Left hindlimb (tissue), 1 donor: ENCODE measurements around the gene IQSEC1.

Experiments used
- DNase-seq: peaks from one replicate; pipeline ENCODE4 v3.0.0-alpha.2; 2018

The IQSEC1 gene

DNA sequence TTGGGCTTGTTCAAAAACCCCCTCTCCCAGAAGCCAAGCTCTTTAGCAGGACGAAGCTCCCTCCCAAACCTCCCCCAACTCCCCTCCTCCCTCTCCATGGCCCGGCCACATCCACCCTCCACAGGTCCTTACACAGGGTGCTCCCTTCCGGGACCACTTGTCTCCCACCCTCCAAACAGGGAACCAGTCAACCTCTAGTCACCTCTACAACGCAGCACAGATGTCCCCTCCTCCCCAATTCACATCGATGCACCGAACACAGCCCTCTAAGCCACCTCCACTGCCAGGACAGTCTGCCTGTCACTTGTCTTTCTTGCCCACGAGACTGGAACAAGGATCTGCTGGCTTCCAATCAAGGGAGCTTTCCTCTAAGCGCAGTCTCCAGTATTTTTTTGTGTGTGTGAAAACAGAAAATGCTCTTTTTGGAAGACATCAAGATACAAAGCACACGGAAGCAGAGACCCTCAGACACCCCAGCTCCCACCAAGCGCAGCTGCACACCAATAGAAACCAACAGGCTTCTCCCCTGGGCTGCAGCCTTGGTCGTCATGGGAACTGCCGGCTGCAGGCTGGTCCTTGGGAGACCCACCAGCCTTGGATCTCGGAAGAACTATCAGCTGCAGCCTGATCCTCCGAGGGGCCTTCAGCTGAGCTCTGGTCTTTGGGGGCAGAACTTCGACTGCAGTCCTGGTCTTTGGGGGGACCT lies 26.5 kb downstream of the IQSEC1 start:
- DNase-seq, result no peak

DNA sequence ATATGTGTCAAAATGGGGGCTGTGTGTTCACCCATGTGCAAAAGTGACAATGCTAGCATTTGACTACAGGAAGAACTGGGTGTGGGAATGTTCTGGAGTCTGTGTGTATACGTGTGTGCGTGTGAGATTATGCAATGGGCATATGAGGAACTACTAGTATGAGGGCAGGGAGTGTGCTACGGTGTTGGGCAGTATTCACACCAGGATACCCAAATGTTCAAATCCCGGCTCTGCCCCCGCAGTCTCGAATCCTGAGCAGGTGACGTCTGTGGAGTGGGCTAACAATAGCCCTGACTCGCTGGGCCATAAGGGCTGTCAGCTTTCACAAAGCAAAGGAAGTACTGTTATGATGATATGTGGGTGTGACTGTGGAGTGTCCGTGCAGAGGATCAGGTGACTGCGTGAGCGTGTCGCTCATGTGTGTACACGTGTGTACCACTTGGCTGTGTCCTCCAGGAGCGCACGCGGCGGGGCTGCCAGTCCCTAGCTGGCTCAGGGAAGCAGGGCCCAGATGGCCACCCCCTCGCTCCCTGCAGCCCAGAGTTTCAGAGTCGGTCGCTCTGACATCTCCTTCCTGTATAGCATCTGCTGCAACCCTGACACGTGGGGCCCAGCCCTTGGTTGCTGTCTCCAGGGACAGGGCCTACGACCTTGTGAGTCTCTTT lies 27.2 kb downstream of the IQSEC1 start:
- DNase-seq, result no peak

DNA sequence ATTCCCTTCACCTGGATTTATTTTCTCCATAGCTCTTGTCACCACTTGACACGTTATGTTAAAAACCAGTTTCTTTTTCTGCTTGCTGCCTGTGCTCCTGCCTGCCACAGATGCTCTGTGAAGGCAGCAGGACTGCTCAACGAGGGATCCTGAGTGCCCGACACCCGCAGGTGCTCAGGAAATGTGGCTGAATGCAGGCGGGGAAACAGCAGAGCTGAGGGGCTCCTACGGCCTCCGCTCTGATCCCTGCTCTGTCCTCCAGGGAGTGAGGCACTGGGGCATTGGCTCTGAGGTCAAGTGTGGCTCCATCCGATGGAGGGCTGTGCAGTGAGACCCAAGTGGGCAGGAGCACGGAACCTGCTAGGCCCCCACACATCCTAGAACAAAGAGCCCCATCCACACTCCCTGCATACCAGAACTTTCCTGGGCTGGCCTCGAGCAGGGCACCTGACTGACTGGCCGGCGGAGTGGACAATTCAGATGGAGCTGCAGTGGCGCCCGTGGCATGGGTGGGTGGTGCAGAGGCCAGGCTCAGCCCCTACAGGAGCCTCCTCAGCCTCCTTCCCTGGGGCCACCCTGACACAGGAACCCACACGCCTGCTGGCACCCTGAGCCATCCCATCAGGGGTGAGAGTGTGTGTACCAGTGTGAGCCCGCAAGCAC lies 27.9 kb downstream of the IQSEC1 start:
- no peak for DNase-seq

DNA sequence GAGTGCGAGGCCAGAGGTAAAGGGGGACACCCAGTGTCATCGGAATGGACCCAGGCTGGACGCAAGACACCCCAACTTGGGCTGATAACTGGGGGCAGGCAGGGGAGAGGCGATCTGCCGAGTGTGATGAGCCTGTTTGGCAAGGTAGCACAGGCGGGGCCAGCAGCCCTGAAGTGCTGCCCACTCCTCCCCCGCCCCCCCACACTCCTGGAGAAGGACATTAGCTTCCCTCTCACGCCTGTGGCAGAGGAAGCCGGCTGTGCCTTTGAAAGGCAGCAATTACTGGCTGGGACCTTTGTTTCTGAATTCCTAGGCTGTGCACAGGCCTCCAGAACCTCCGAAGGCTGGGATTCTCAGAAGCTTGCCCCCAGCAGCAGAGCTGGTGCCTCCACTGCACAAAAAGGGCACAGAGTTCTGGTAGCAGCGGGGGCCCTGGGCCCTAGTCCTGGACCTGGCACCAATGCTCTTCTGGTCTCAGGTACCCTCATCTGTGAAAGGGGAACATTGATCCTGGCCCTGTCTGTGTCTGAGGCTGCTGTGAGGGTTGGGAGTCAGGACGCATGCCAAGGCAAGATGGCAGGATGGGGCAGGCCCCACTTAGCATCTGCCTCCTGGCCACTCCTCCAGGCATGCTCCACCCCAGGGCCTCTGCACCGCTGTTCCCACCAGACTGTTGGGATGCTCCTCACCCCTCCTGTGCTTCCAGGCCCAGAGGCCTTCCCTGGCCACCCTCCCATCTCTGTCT lies 28.6 kb downstream of the IQSEC1 start:
- no peak for DNase-seq

DNA sequence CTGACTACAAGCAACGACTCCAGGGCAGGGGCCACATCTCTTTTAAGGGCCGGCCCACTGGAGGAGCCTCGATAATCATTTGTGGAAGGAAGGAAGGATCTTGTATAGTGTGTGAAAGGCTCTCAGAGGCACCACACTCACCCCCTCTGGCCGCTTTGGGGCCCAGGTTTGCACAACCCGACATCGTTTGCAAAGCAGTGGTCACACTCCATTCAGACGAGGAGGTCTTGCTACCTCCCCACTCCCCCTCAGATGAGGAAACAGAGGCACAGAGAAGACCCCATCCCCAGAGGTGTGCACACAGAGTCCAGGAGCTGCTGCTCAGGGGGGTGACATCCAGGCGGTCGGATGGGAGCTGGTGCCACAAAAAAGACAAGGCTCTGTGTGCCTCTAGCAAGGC lies 29.6 kb downstream of the IQSEC1 start:
- DNase-seq, result no peak

DNA sequence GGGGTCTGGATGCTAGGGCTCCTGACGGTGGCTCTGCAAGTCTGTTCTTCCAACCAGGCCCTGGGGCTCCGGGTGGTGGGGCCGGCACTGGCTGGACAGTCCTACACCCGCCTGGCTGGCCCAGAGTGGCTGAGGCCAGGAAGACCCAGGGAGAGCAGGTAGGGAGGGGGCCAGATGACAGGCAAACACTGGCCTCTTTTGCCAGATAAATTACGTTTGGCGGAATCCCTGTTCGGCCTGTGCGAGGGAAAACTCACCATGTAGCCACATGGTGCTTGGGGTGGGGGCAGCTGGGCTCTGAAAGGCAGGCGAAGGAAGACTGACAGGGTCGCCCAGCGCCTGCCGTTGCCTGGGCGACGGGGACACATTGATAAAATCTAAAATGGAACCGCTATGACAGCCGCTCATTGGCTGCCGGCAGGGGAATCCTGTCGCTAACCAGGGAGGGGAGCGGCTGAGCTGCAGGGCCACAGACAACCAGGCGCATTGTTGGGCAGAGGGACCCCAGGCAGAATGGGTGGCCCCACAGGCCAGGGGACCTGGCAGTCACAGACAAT lies 30.4 kb downstream of the IQSEC1 start:
- DNase-seq, result no peak

DNA sequence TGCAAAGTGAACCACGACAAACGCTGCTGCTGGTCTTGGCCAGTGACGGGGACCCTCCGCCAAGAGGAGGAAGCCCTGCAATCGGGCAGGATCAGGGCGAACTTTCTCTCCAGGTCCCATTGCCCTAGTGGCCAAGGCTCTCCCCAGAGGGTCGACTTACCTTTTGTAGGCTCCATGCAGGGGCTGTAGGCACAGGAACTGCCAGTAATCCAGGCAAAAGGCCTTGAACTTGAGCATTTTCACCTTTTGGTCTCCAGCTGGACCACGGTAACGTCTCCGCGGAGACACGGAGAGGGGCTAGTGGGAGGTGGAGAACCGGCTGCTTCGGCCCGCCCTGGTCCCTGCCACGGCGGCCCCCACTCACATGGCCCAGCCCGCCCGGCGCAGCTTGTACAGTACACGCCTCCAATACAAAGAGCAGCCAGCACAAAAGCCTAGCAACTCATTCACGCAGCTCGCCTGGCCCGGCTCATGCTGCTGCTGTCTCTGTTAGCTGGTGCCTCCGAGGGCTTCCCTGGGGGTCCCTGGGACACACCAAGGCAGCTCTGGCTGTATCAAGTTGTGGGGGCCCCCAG lies 31.0 kb downstream of the IQSEC1 start:
- DNase-seq, result no peak

DNA sequence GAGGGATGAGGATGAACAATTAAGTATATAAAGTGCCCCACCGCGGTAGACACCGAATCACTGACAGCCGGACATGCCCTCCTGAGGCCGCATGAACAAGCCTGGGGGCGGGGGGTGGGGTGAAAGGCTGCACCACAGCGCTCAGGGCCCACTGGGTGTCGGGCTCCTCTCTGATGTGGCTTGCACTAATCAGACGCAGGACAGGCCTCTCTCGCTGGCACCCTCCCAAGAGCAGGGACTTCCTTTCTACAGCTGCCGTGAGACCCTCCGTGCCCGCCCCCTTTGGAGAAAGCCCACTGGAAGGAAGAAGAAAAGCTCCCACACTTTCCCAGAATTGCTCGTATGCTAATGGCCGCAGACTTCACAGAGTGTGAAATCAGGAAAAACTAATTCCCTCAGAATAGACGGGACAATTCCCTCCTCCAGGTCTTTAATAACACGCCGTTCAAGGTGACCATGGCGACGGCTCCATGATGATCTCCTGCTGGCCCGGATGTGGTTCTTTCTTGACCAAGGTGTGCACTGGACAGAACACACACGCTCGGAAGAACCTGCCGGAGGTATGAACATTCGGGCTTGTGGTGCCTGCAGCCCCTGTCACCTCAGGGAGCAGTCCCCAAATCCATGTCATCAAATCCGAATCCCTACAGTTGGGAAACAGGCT lies 32.0 kb downstream of the IQSEC1 start:
- no peak for DNase-seq

DNA sequence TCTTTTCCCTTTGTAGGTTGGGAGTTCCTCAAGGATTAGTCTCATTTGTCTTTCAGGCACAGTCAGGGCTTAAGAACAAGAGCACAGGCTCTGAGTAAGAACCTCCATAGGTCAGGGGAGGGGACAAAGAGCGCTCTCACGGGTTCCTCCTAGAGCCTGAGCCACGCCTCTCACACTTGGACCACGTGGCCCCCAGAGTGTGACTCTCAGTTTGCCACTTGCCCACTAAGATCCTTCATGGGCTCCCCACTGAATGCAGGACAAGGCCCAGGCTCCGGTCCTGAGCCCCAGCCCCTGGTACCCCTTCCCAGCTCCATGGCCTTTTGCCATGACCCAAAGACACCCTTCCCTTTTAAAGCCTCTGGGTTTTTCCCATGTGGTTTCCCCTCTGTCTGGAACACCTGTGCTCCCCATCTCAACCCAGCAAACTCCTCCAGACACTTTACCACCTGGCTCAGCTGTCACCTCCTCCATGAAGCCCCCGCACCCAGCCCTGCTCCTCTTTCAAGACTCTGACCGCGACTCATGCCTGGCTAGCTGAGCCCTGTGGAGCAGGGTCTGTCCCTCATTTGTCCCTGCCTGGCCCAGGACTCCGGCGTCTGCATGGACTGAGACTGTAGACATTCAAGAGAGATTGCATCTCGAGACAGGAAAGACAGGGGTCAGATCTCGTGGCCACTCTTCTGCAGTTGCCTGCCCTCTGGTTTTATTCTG lies 32.7 kb downstream of the IQSEC1 start:
- DNase-seq, result no peak

DNA sequence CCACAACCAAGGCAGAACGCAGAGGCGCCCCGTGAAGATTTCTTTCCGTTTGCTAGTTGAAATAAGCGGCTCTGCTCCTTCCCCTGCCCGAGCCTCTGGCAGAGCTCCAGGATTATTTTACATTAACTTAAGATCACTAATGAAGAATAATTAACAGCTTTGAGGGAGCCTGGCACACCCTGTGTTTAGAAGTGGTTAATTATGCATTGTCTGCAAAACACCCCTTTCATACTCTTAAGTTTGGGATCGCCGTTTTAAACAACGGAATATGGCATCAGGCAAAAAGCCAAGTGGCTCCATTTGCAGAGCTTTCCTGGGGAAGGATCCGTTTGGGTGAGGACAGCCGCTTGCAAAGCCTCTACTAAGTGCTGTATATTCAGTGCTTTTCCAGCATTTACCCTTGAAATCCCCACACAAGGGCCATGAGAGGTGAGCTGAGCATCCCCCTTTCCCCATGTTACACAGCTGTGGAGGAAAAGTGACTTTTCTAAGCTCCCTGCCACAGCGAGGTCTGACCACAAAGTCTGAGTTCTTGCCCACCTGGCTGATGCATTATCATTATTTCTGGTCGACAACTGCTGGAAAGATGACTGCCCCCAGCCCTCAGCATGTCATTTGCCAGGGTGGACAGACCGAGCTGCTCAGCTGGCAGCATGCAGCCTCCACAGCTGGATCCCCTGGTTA lies 33.9 kb downstream of the IQSEC1 start:
- DNase-seq, result no peak

DNA sequence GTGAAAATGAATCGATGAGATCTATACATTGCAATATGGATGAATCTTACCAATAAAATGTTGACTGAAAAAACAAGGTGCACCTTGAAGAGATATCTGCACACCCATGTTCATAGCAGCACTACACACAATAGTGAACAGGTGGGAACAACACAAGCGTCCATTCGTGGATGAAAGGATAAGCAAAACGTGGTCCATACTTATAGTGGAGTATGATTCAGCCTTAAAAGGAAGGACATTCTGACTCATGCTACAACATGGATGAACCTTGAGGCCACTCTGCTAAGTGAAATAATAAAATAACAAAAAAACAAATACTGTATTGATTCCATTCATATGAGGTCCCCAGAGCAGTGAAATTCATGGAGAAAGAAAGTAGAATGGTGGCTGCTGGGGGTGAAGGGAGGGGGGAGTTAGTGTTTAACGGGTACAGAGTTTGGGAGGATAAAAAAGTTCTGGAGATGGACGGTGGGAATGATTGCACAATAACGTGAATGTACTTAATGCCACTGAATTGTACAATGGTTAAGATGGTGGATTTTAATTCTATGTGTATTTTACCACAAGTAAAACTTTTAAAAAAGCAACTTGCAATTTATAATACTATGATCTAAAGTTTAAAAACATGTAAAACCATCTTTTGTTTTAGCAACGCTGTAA lies 35.6 kb downstream of the IQSEC1 start:
- DNase-seq, result no peak

DNA sequence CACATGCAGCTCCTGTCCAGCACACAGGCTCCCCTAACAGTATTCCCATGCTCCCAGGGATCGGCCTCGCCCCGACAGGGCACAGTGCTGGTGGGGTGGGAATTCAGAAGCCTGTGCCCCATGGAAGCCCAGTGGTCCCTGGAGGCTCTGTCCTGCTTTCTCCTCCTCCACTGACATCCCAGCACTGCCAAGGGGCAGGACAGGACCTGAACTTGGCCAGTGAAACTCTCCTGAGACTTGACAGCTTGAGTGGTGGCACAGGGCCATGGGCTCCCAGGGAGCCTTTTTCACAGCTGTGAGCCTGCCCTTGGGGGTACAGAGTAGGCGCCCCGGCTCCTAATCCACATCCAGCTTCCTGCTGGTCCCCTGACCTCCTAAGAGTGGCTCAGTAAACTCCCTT lies 38.4 kb downstream of the IQSEC1 start:
- DNase-seq, result no peak

DNA sequence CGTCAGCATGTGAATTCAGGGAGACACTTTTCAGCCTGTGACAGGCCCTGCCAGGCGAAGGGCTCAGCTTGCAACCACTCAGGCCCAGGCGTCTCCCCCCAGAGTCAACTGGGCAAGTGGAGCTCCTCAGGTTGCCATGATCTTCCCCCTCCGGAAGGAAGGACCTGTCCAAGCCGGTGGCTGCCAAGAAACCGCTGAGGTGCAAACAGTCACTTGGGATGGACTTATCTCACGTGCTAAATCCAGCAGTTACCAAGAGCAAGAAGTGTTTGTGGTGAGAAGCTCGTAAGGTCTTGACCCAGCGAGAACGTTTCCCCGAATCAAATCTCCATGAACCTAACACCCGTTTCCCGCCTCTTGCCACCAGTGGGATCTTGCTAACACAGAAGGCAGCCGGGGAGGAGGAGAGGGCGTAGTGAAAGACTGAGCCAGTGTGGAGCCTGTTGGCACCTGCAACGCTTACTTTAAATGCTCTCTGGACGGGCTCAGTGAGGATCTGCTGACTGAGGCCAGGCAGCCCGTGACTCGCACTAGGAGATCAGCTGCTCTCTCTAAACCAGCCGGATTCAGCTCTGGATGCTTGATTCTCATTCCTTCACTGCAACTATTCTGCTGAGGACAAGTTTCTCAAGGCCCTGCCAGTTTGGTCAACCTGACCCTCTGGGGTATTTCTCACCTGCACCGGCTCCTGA lies 39.0 kb downstream of the IQSEC1 start:
- no peak for DNase-seq

DNA sequence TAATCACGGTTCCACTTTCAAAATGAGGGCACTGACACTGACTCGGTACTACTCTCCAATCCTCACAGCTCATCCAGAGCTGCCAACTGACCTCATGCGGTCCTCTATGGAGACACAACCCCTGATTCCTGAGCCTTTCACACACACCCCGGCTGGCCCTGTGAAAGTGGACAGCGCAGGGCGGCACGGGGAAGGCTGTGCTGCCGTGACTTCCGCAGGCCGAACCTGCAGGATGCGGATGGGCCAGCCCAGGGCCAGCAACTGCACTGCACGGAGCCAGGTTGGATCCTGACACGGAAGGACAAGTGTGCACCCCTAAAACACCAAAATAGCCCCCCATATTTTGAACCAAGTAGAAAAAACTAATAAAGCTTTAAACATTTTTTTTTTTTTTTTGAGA lies 41.0 kb downstream of the IQSEC1 start:
- DNase-seq, result no peak

DNA sequence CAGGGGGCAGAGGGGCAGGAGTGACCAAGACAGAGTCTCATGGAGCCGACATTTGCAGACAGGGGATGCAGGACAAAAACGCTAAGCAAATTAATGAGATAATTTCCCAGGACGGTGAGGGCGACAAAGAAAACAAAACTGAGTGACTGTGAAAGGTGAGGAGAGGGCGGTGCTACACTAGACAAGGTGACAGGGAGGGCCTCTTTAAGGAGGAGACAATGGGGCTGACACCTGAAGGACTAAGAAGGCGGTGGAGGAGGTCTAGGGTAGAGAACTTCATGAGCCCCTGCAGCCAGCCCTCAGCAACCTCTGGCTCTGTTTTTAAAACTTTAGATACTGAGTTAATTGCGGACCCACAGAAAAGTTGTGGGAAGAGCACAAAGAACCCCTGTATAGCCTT lies 41.6 kb downstream of the IQSEC1 start:
- no peak for DNase-seq

DNA sequence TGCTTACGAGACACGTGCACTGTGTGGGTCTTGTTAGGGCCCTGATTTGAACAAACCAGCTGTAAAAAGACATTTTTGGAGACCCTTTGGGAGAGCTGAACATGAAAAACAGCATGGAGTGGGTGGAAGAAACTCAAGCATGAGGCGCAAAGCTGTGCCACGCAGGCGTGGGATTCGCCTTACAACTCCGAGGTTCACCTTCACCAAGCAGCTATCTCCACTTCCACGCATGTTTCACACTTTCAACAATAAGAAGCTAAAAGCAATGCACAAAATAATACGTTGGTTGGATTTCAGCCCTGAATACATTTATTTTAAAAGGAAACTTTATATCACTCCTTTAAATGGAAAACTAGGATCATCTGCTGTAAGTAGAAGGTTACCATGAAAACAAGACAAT lies 42.5 kb downstream of the IQSEC1 start:
- DNase-seq, result no peak

DNA sequence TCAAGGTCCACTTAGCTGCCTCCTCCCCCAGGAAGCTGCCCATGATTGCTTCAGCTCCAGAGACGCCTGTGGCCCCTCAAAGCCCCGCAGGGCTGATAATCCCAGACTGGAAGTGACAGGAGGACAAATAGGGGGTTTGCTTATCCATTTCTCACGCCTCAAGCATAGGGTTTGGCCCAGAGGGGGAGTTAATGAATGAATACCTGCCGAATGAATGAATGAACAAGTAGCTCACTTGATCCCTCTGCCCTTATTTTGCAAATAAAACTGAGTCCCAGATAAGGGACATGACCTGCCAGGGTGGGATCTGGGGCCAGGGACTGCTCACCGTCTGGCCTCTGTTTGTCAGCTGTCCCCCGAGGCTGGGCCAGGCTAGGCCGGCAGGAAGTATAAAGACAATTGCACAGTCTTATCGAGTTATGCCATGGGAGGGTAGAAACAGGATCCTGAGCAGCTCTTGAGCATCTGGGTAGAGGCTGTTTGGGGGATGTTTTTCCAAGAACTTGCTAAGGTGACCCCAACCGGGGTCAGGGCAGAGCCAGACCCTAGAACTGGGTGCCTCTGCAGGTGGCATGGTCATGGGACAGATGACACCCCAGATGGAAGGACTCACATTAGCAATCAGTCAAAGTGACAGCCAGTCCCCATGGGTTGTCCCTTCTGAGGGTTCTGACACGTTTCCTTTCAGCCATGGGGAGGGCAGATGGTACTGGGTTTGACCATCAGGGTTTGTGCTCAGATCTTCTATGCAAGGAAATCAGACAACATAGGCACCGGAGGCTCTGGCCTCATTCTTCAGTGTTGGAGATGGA lies 45.0 kb downstream of the IQSEC1 start:
- DNase-seq, result no peak

DNA sequence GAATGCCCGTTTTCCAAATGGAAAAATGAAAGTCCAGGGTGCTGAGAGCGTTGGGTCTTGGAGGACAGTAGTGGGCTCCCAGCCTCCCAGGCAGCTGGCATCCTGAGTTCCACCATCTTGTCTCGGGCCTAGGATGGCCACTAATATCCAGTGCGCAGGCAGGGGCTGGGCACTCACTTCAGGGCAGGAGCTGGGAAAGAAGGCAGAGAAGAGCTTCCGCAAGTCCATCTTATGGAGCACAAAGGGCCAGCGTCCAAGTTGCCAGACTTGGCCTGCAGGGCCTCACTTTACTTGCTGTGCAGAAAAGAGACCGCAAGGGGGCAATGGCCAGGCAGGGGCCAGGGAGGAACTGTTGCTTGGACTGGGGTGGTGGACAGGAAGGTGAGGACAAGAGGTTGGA lies 46.1 kb downstream of the IQSEC1 start:
- no peak for DNase-seq

DNA sequence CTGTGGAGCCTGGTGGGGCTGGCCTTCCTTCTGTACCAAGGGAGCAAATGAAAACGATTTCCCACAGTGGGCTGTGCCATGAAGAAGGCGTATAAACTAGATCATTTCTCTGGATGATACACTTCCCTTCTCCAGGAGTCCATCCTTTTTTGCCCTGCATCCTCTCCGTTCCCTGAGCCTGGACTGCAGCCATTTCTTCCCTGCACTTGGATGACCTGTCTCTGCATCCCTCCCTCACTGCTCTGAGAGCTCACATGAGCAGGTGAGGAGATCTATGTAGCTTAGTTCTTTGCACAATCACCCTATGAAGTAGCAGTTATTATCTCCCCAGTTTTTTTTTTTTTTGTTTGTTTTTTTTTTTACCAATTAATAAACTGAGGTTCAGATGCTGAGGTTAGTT lies 46.7 kb downstream of the IQSEC1 start:
- DNase-seq, result no peak
